WTC11 (cell line): ENCODE results near the gene ERBB4.

Experiments used
- ATF2 ChIP-seq: sonication (generic); formaldehyde crosslinking; IDR thresholded peaks from 2 replicates; pipeline ENCODE4 v1.8.1; 2022; ENCODE audit warnings: low read depth, missing genetic modification reagents, borderline replicate concordance
- CTCF ChIP-seq: fragments of 200-600 bp; IDR thresholded peaks from 2 replicates; pipeline ENCODE4 v1.8.0; 2022; ENCODE audit warnings: antibody characterized with exemption
- FOXP1 ChIP-seq: sonication (generic); formaldehyde crosslinking; IDR thresholded peaks from 2 replicates; pipeline ENCODE4 v1.8.0; 2022; ENCODE audit warnings: missing genetic modification reagents, mild to moderate bottlenecking, moderate library complexity, borderline replicate concordance
- GABPB1 ChIP-seq: sonication (generic); formaldehyde crosslinking; IDR thresholded peaks from 2 replicates; pipeline ENCODE4 v1.8.1; 2023; ENCODE audit warnings: mild to moderate bottlenecking, missing genetic modification reagents
- TF ChIP-seq, protein P1 (sequence below): sonication (generic); formaldehyde crosslinking; IDR thresholded peaks from 2 replicates; pipeline ENCODE4 v1.8.0; 2022; ENCODE audit warnings: missing genetic modification reagents

- TF ChIP-seq CTCF: no peak
- no peak for TF ChIP-seq ATF2 (CRISPR knock-in tag)
- TF ChIP-seq, protein P1, sequence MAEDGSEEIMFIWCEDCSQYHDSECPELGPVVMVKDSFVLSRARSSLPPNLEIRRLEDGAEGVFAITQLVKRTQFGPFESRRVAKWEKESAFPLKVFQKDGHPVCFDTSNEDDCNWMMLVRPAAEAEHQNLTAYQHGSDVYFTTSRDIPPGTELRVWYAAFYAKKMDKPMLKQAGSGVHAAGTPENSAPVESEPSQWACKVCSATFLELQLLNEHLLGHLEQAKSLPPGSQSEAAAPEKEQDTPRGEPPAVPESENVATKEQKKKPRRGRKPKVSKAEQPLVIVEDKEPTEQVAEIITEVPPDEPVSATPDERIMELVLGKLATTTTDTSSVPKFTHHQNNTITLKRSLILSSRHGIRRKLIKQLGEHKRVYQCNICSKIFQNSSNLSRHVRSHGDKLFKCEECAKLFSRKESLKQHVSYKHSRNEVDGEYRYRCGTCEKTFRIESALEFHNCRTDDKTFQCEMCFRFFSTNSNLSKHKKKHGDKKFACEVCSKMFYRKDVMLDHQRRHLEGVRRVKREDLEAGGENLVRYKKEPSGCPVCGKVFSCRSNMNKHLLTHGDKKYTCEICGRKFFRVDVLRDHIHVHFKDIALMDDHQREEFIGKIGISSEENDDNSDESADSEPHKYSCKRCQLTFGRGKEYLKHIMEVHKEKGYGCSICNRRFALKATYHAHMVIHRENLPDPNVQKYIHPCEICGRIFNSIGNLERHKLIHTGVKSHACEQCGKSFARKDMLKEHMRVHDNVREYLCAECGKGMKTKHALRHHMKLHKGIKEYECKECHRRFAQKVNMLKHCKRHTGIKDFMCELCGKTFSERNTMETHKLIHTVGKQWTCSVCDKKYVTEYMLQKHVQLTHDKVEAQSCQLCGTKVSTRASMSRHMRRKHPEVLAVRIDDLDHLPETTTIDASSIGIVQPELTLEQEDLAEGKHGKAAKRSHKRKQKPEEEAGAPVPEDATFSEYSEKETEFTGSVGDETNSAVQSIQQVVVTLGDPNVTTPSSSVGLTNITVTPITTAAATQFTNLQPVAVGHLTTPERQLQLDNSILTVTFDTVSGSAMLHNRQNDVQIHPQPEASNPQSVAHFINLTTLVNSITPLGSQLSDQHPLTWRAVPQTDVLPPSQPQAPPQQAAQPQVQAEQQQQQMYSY: no peak
- TF ChIP-seq FOXP1 (CRISPR knock-in tag): no peak
- no peak for TF ChIP-seq GABPB1 (CRISPR knock-in tag)
These were observed 591.6 kb downstream of the ERBB4 start for GRCh38 chr2:211946960-211947359.
